Measurements from ENCODE around the gene C6. TPM values are rescaled to one million over a fixed set of nuclear protein-coding genes. Genes with fewer than 3 reads are reported as not detected.

C6 gene
- total RNA-seq, 1 donor from 2014 or later: not detected

DNA sequence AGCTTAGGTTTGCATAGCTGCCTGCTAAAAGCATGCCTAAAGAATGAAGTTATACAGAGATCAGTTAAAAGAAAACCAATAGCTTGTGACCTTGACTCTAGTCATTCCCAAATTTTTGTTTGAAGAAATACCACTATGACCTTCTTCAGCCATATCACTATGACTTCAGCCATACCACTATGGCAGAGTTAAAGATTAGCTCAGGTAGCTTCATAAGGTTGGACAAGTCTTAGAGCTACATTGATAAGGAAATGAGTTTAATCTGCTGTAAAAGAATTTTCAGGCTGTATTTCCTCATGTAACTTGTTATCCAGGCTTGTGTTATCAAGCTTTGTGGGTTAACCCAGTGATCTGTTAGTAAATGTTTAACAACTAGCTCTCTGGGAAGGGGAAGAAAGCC lies 30.7 kb downstream of the C6 start:
- no peaks in the 10 kb centered on the region for H3K27me3 ChIP-seq (ENCODE audit: control insufficient read depth, insufficient read depth, low read length)
- no peak for DNase-seq (ENCODE audit: low read depth)
- TF ChIP-seq, protein P1, sequence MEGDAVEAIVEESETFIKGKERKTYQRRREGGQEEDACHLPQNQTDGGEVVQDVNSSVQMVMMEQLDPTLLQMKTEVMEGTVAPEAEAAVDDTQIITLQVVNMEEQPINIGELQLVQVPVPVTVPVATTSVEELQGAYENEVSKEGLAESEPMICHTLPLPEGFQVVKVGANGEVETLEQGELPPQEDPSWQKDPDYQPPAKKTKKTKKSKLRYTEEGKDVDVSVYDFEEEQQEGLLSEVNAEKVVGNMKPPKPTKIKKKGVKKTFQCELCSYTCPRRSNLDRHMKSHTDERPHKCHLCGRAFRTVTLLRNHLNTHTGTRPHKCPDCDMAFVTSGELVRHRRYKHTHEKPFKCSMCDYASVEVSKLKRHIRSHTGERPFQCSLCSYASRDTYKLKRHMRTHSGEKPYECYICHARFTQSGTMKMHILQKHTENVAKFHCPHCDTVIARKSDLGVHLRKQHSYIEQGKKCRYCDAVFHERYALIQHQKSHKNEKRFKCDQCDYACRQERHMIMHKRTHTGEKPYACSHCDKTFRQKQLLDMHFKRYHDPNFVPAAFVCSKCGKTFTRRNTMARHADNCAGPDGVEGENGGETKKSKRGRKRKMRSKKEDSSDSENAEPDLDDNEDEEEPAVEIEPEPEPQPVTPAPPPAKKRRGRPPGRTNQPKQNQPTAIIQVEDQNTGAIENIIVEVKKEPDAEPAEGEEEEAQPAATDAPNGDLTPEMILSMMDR (IDR thresholded peaks at IDR 0.05; ENCODE audit: insufficient read depth, low read length, poor library complexity, severe bottlenecking): no peak

DNA sequence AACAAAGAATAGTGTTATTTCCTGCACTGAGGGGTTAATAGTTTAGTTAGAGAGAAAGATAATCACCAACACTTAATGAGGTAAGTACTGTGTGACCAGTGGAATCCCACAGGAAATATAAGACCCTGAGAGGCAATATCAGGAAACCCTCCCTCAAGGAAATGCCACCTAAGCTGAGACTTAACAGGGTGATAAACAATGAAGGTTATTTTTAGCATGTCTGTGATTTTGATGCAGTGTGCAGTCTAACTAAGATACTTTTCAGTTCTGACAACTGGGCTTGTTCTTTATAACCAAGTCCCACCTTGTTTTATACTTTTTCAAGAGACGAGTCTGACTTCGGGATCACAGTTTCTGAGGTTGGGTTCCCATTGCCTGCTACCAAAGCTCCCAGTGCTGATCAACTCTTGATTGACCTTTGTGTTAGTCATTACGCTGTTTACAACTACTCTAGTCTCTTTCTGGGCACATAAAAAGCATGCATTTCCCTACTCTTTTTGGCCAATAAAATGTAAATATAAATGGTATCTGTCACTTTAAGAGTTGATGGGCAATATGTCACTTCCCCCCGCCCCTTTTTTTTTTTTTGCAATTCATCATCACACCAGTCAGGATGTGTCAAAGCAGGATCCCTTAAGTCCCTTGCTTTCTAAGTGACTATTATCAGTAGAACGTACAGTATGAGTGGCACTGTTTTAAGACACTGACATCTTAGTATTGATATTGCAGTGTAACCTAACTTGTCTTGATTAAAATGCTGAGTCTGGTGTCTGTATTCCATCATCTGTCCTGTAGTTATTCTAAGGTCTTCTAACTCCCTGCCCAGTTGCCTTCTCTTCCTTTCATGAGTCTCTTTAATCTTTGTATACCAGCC lies 31.4 kb downstream of the C6 start:
- DNase-seq (ENCODE audit: low read depth): no peak
- TF ChIP-seq, protein P1 (IDR thresholded peaks at IDR 0.05; ENCODE audit: insufficient read depth, low read length, poor library complexity, severe bottlenecking): no peak
- Histone ChIP-seq H3K4me3 (ENCODE audit: low read depth, low read length) (no peak overlapping the region), H3K36me3 (ENCODE audit: control insufficient read depth, insufficient read depth, low read length) (no peaks in the 10 kb centered on the region), H3K27me3 (ENCODE audit: control insufficient read depth, insufficient read depth, low read length) (no peaks in the 10 kb centered on the region)

More for the DNA sequence above, 30.7 kb downstream of the C6 start:
- no peaks in the 10 kb centered on the region for H3K36me3 ChIP-seq (ENCODE audit: control insufficient read depth, insufficient read depth, low read length)
- no peak overlapping the region for H3K4me3 ChIP-seq (ENCODE audit: low read depth, low read length)

DNA sequence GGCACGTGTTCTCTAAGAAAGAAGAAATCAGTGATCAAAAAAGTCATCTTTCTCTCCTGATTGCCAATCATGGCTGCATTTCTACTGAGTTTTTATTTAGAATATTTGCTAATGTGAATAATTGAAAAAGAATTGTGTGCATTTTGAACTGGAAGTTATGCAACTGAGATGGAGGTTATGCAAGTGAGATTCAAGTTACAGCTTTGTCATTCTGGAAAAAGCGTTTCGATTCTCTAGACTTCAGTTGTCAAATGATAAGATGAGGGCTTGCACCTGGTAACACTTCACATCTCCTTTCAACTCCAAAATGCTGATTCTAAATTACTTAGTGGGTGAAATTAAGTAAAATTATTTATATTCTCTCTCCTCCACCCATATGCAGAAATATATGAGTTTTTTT lies 36.4 kb downstream of the C6 start:
- Histone ChIP-seq H3K36me3 (ENCODE audit: control insufficient read depth, insufficient read depth, low read length) (no peaks in the 10 kb centered on the region), H3K27me3 (ENCODE audit: control insufficient read depth, insufficient read depth, low read length) (no peaks in the 10 kb centered on the region), H3K4me3 (ENCODE audit: low read depth, low read length) (no peak overlapping the region)
- no peak for DNase-seq (ENCODE audit: low read depth)
- TF ChIP-seq, protein P1 (IDR thresholded peaks at IDR 0.05; ENCODE audit: insufficient read depth, low read length, poor library complexity, severe bottlenecking): no peak

DNA sequence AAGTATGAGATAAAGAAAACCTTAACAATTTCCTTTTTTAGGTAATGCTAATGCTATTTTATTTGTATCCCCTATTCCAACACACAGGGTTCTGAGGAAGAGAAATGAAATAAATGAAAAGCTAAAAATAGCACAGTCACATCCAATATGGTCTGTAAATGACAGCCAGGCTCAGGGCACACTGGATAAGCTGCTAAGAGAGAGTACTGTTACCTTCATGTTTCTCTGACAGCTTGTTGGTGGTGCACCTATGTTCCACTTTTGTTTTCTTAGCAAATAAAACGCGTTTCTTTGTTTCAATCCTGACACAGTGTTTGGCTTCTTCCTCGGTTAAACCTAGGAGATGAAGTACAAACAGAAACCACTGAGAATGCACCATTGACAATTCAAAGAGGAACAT lies 41.3 kb downstream of the C6 start:
- no peak for DNase-seq (ENCODE audit: low read depth)
- Histone ChIP-seq H3K27me3 (ENCODE audit: control insufficient read depth, insufficient read depth, low read length) (no peaks in the 10 kb centered on the region), H3K4me3 (ENCODE audit: low read depth, low read length) (no peak overlapping the region), H3K36me3 (ENCODE audit: control insufficient read depth, insufficient read depth, low read length) (no peaks in the 10 kb centered on the region)
- TF ChIP-seq, protein P1 (IDR thresholded peaks at IDR 0.05; ENCODE audit: insufficient read depth, low read length, poor library complexity, severe bottlenecking): no peak

DNA sequence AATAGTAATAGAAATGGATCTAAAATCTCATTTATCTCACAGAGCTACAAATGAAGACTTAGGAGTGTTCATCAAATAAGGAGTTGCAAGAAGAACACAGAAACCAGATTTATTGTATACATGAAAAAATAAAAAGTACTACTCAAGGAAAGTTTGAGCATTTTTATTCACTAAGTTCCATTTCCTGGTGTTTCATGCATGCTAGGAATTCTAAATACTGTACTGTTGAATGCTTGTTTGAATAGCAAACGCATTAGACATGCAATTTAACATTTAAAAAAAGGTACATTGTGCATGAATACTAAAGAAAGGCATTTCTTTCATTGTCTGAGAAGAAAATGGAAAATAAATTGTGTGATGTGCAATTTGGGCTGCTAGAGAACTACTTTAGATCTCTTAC lies 52.1 kb downstream of the C6 start:
- no peak for DNase-seq (ENCODE audit: low read depth)
- no peaks in the 10 kb centered on the region for H3K36me3 ChIP-seq (ENCODE audit: control insufficient read depth, insufficient read depth, low read length)
- H3K4me3 ChIP-seq (ENCODE audit: low read depth, low read length): no peak overlapping the region
- H3K27me3 ChIP-seq (ENCODE audit: control insufficient read depth, insufficient read depth, low read length): no peaks in the 10 kb centered on the region
- TF ChIP-seq, protein P1 (IDR thresholded peaks at IDR 0.05; ENCODE audit: insufficient read depth, low read length, poor library complexity, severe bottlenecking): no peak

All from kidney epithelial cell (primary cell).